Measurements from ENCODE around the gene HES5.

- TF ChIP-seq POLR2A (IDR thresholded peaks at IDR 0.05): no peak
- TF ChIP-seq, protein P1, sequence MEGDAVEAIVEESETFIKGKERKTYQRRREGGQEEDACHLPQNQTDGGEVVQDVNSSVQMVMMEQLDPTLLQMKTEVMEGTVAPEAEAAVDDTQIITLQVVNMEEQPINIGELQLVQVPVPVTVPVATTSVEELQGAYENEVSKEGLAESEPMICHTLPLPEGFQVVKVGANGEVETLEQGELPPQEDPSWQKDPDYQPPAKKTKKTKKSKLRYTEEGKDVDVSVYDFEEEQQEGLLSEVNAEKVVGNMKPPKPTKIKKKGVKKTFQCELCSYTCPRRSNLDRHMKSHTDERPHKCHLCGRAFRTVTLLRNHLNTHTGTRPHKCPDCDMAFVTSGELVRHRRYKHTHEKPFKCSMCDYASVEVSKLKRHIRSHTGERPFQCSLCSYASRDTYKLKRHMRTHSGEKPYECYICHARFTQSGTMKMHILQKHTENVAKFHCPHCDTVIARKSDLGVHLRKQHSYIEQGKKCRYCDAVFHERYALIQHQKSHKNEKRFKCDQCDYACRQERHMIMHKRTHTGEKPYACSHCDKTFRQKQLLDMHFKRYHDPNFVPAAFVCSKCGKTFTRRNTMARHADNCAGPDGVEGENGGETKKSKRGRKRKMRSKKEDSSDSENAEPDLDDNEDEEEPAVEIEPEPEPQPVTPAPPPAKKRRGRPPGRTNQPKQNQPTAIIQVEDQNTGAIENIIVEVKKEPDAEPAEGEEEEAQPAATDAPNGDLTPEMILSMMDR (IDR thresholded peaks at IDR 0.05): no peak
- TF ChIP-seq POLR2AphosphoS5 (IDR thresholded peaks at IDR 0.05): no peak
Measured at GRCh38 chr1:2538376-2538775, 8.3 kb upstream of the HES5 start.

All from prostate gland (tissue), 2 donors.